GM10266 (cell line): ENCODE results near the gene USH2A.

ENCODE experiments used
- DNase-seq: peaks from one replicate; pipeline ENCODE4 v3.0.0; 2012; ENCODE audit errors: extremely low spot score
- CTCF ChIP-seq: IDR thresholded peaks from 2 replicates; pipeline ENCODE4 v1.5.1; 2012; ENCODE audit warnings: mild to moderate bottlenecking, low read depth; ENCODE audit not compliant: control insufficient read depth, insufficient read depth; ENCODE audit errors: missing control alignments

USH2A gene

GRCh38 chr1:215581896-215582295 lies 841.4 kb downstream of the USH2A start:
- DNase-seq: no peak
- no peak for TF ChIP-seq CTCF
